Mesenchymal stem cell (in vitro differentiated cells and primary cell): Measurements from ENCODE around the gene SZT2.
A peak's percentile ranks its signal among the peaks of the same experiment; 100 is the strongest.
"Not testable (repeated sequence)": the region's sequence is repeated elsewhere in the genome, so short reads cannot be mapped to it uniquely, and the experiment has no call there.

ENCODE experiments used
- DNase-seq: peaks from one replicate; pipeline ENCODE4 v3.0.0-alpha.2; 2013
- H2AFZ ChIP-seq: one replicate; pipeline ENCODE4 v1.6.1; 2013; ENCODE audit warnings: low read depth, mild to moderate bottlenecking, control low read depth, inconsistent platforms, low read length, moderate library complexity
- H2AK5ac ChIP-seq: 2 replicates; pipeline ENCODE4 v1.6.1; 2013; ENCODE audit warnings: low read length, moderate library complexity, mild to moderate bottlenecking, inconsistent platforms; ENCODE audit not compliant: severe bottlenecking
- H2BK120ac ChIP-seq: one replicate; pipeline ENCODE4 v1.6.1; 2013; ENCODE audit warnings: low read depth, mild to moderate bottlenecking, inconsistent platforms, low read length, moderate library complexity
- H2BK12ac ChIP-seq, 2 experiments: one replicate each; pipeline ENCODE4 v1.6.1; 2013; ENCODE audit warnings: inconsistent platforms in 2 of 2, low read length in 2 of 2, mild to moderate bottlenecking in 2 of 2, moderate library complexity in 2 of 2, control low read depth in 1 of 2
- H2BK15ac ChIP-seq: one replicate; pipeline ENCODE4 v1.6.1; 2013; ENCODE audit warnings: mild to moderate bottlenecking, low read depth, inconsistent platforms; ENCODE audit not compliant: poor library complexity, severe bottlenecking
- H2BK5ac ChIP-seq: 2 replicates; pipeline ENCODE4 v1.6.1; 2013; ENCODE audit warnings: low read depth, mild to moderate bottlenecking, low read length, control low read depth, inconsistent platforms; ENCODE audit not compliant: poor library complexity, severe bottlenecking
- H3K14ac ChIP-seq, 2 experiments: one replicate each; pipeline ENCODE4 v1.6.1; 2013; ENCODE audit warnings: inconsistent platforms in 2 of 2, low read length in 2 of 2, control low read depth in 1 of 2, mild to moderate bottlenecking in 1 of 2, moderate library complexity in 1 of 2
- H3K18ac ChIP-seq, 2 experiments: one replicate each; pipeline ENCODE4 v1.6.1; 2013; ENCODE audit warnings: inconsistent platforms in 2 of 2, low read length in 2 of 2, control low read depth in 1 of 2, low read depth in 1 of 2, mild to moderate bottlenecking in 1 of 2
- H3K23ac ChIP-seq, 2 experiments: one replicate each; pipeline ENCODE4 v1.6.1; 2013; ENCODE audit warnings: inconsistent platforms in 2 of 2, low read length in 2 of 2, mild to moderate bottlenecking in 2 of 2, moderate library complexity in 2 of 2, control low read depth in 1 of 2
- H3K27ac ChIP-seq: 2 replicates; pipeline ENCODE4 v1.5.1; 2013; ENCODE audit warnings: mild to moderate bottlenecking, moderate library complexity, low read length, control low read depth, inconsistent platforms; ENCODE audit not compliant: poor library complexity, severe bottlenecking
- H3K27me3 ChIP-seq, 2 experiments: 2 replicates each; pipeline versions ENCODE4 v1.6.1 to v1.7.0; 2013; ENCODE audit warnings: low read length in 2 of 2, mild to moderate bottlenecking in 2 of 2, moderate library complexity in 2 of 2, control low read depth in 1 of 2, inconsistent platforms in 1 of 2; ENCODE audit not compliant: control insufficient read depth in 1 of 2, insufficient read depth in 1 of 2
- H3K36me3 ChIP-seq, 2 experiments: 2 replicates each; pipeline versions ENCODE4 v1.6.1 to v1.7.0; 2013; ENCODE audit warnings: low read length in 2 of 2, control low read depth in 1 of 2, inconsistent platforms in 1 of 2, low read depth in 1 of 2, mild to moderate bottlenecking in 1 of 2; ENCODE audit not compliant: insufficient read depth in 2 of 2, control insufficient read depth in 1 of 2
- H3K4ac ChIP-seq, 2 experiments: one replicate each; pipeline ENCODE4 v1.6.1; 2013; ENCODE audit warnings: inconsistent platforms in 2 of 2, low read length in 2 of 2, mild to moderate bottlenecking in 2 of 2, moderate library complexity in 2 of 2, control low read depth in 1 of 2, low read depth in 1 of 2
- H3K4me1 ChIP-seq: 2 replicates; pipeline ENCODE4 v1.6.1; 2013; ENCODE audit warnings: low read depth, low read length, control low read depth; ENCODE audit not compliant: control insufficient read depth, insufficient read depth
- H3K4me2 ChIP-seq: 2 replicates; pipeline ENCODE4 v1.6.1; 2013; ENCODE audit warnings: low read length, mild to moderate bottlenecking, inconsistent platforms; ENCODE audit not compliant: poor library complexity, severe bottlenecking
- H3K4me3 ChIP-seq, 2 experiments: 2 replicates each; pipeline versions ENCODE4 v1.5.1 to v1.7.0; 2013; ENCODE audit warnings: low read length in 2 of 2, mild to moderate bottlenecking in 2 of 2, control low read depth in 1 of 2, low read depth in 1 of 2; ENCODE audit not compliant: insufficient read depth in 1 of 2
- H3K79me1 ChIP-seq: replicated peaks from 2 replicates; pipeline ENCODE4 v1.6.1; 2013; ENCODE audit warnings: mild to moderate bottlenecking, control low read depth, low read length, inconsistent platforms; ENCODE audit not compliant: poor library complexity, severe bottlenecking
- H3K9ac ChIP-seq: 2 replicates; pipeline ENCODE4 v1.7.0; 2013; ENCODE audit warnings: mild to moderate bottlenecking, low read length, moderate library complexity
- H3K9me3 ChIP-seq: 2 replicates; pipeline ENCODE4 v1.7.0; 2013; ENCODE audit warnings: mild to moderate bottlenecking, low read length; ENCODE audit not compliant: control insufficient read depth
- H4K8ac ChIP-seq: one replicate; pipeline ENCODE4 v1.6.1; 2013; ENCODE audit warnings: inconsistent platforms, mild to moderate bottlenecking, low read length, moderate library complexity
- H4K91ac ChIP-seq: one replicate; pipeline ENCODE4 v1.6.1; 2013; ENCODE audit warnings: mild to moderate bottlenecking, low read length, inconsistent platforms
- WGBS: methylation state at CpG from one replicate; pipeline ENCODE4 v1.1.7; 2013; ENCODE audit warnings: mixed read lengths; 5-methylcytosine and 5-hydroxymethylcytosine counted together

The SZT2 gene

DNA sequence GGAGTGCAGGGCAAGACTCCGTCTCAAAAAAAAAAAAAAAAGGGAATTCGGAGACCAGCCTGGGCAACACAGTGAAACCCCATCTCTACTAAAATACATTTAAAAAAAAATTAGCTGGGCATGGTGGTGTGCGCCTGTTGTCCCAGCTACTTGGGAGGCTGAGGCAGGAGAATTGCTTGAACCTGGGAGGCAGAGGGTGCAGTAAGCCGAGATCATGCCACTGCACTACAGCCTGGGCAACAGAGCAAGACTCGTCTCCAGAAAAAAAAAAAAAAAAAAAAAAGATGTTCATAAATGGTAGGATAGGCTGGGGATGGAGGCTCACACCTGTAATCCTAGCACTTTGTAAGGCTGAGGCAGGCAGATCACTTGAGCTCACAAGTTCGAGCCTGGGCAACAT lies 19.9 kb upstream of the SZT2 start:
- H4K8ac ChIP-seq, H3K18ac ChIP-seq, H4K91ac ChIP-seq, H3K27me3 ChIP-seq, H3K4me3 ChIP-seq, H3K4me2 ChIP-seq, H2BK5ac ChIP-seq, H2BK15ac ChIP-seq, H3K9ac ChIP-seq, H3K23ac ChIP-seq, H3K9me3 ChIP-seq, H2BK120ac ChIP-seq, H2AK5ac ChIP-seq, H2BK12ac ChIP-seq, H3K4ac ChIP-seq, DNase-seq, H3K27ac ChIP-seq, H2AFZ ChIP-seq, H3K14ac ChIP-seq: not testable (repeated sequence)
- Histone ChIP-seq H3K79me1 (peaks cover 14% of the 10 kb centered on the region), H3K36me3 (peaks cover 11 to 12% of the 10 kb centered on the region in 2 experiments), H3K4me1 (peaks cover 24% of the 10 kb centered on the region)
- WGBS, result 97% methylated on average over 4 of the region's 6 CpGs

DNA sequence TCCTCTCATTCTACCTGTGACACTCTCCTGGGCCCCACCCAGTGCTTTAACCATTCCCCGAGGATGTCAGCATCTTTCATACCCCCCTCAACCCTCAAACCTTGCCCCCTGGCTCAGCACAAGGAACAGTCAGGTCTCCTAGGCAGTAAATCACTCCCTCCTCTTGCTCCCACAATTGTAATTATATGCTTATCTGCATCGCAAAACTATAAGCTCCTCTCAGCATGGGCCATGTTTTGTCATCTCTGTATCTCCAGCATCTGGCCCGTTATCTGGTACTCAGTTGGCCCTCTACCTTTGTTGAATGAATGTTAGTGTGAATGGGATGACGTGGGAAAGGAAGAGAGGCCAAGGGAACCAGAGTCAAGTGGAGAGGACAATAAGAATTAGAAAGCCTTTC lies 19.1 kb upstream of the SZT2 start:
- Histone ChIP-seq H2BK15ac (no peak overlapping the region), H3K23ac (no peak overlapping the region), H3K9ac (no peak overlapping the region), H3K14ac (no peak overlapping the region), H3K4me2 (no peak overlapping the region), H3K4me3 (no peak overlapping the region), H2AK5ac (no peak overlapping the region), H3K27ac (no peak overlapping the region), H3K36me3 (peaks cover 3 to 4% of the 10 kb centered on the region in 2 experiments), H2BK12ac (no peak overlapping the region), H4K8ac (no peak overlapping the region), H3K18ac (no peak overlapping the region), H3K9me3 (no peaks in the 10 kb centered on the region), H2BK120ac (no peak overlapping the region), H3K4me1 (peaks cover 22% of the 10 kb centered on the region), H3K4ac (no peak overlapping the region), H3K79me1 (peaks cover 13% of the 10 kb centered on the region), H2AFZ (no peak overlapping the region), H4K91ac (no peak overlapping the region), H2BK5ac (no peak overlapping the region), H3K27me3 (no peaks in the 10 kb centered on the region)
- 95% methylated on average over 4 of the region's 4 CpGs for WGBS
- no peak for DNase-seq

DNA sequence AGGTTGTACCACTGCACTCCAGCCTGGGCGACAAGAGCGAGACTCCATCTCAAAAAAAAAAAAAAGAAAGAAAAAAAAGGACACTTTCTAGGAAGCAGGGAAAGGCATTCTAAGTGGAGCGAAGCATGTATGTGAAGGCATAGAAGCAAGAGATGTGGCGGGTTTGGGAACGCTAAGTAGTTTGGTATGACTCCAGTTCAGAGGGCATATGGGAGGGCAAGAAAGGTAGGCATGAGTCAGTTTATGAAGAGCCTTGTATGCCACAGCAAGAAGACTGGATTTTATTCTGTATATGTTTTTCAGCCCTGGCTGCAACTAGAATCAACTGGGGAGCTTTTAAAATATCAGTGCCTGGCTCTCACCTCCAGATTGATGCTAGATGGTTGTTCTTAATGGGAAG lies 17.5 kb upstream of the SZT2 start:
- Histone ChIP-seq H3K23ac (no peak overlapping the region), H2BK12ac (no peak overlapping the region), H3K36me3 (peaks cover 0 to 10% of the 10 kb centered on the region in 2 experiments), H3K4me3 (no peak overlapping the region), H3K9me3 (no peaks in the 10 kb centered on the region), H3K4ac (no peak overlapping the region), H2BK15ac (no peak overlapping the region), H3K4me1 (peaks cover 6% of the 10 kb centered on the region), H3K4me2 (no peak overlapping the region), H2AFZ (no peak overlapping the region), H3K27ac (no peak overlapping the region), H2BK120ac (no peak overlapping the region), H3K79me1 (peaks cover 7% of the 10 kb centered on the region), H2BK5ac (no peak overlapping the region), H2AK5ac (no peak overlapping the region), H3K18ac (no peak overlapping the region), H4K91ac (no peak overlapping the region), H3K27me3 (no peaks in the 10 kb centered on the region), H3K14ac (no peak overlapping the region), H4K8ac (no peak overlapping the region), H3K9ac (no peak overlapping the region)
- 74% methylated on average over 3 of the region's 5 CpGs for WGBS
- DNase-seq, result no peak

DNA sequence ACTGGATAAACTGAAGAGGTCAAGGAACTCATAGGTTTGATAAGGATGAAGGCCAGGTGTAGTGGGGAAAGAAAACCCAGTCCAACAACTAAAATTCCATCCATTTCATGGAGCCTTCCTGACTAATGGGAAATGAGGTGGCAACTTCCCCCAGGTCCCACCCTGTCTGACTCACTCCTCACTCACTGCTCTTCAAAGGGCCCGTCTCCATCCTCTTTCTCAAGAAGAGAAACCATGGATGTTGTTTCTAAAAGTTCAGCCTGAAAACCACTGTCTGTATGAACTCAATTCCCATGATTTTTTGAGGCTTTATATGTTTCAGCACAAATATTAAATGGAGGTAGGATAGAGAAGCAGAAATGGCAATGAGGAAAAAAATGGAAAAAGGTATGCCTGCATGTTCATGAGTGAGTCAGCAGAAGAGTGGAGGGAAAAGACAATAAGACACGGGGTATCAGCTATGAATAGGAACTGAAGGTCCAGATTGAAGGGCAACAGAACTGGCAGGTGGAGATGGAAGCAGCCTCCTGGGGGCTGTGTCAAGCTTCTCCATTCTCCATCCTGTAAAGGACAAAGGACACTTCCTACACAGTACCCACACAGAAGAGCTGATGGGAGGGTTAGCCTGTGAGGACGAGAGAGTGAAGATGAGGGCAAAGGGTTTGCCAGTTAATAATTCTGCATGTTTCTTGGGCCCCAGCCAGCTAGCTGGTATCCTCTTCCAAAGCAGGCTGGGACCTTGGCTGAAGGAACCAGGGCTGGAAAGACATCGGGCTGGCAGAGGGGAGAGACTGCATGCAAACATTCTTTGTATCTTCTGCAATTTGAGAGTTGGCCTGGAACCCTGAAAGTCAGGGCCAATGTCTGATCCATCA lies 16.4 kb upstream of the SZT2 start:
- no peak overlapping the region for H2BK120ac ChIP-seq
- H3K9me3 ChIP-seq, result no peaks in the 10 kb centered on the region
- H3K18ac ChIP-seq, result no peak overlapping the region
- WGBS, result 49% methylated on average over 4 of the region's 4 CpGs
- H4K8ac ChIP-seq, result peak overlapping the region; percentile 55
- H3K36me3 ChIP-seq, result peaks cover 3 to 19% of the 10 kb centered on the region in 2 experiments
- no peak overlapping the region for H3K23ac ChIP-seq
- no peaks in the 10 kb centered on the region for H3K27me3 ChIP-seq
- peaks cover 7% of the 10 kb centered on the region for H3K79me1 ChIP-seq
- no peak overlapping the region for H2BK12ac ChIP-seq
- H2BK5ac ChIP-seq, result no peak overlapping the region
- H3K4me1 ChIP-seq, result peaks cover 6% of the 10 kb centered on the region
- H2AK5ac ChIP-seq, result no peak overlapping the region
- no peak overlapping the region for H3K4me2 ChIP-seq
- no peak overlapping the region for H2BK15ac ChIP-seq
- no peak overlapping the region for H2AFZ ChIP-seq
- H3K27ac ChIP-seq, result no peak overlapping the region
- H3K4ac ChIP-seq, result no peak overlapping the region
- H3K4me3 ChIP-seq, result peak overlapping the region in 1 of 2 experiments; percentile 40
- no peak overlapping the region for H4K91ac ChIP-seq
- peak overlapping the region; percentile 68 for H3K9ac ChIP-seq
- peak; percentile 69 for DNase-seq
- H3K14ac ChIP-seq, result no peak overlapping the region
